Endodermal cell (in vitro differentiated cells): Measurements from ENCODE around the gene CHAF1A. TPM values are rescaled to one million over a fixed set of nuclear protein-coding genes. Genes with fewer than 3 reads are reported as not detected.
A peak's percentile ranks its signal among the peaks of the same experiment; 100 is the strongest.

Experiments
- DNase-seq: peaks from one replicate; pipeline ENCODE4 v3.0.0-alpha.2; 2017
- H3K27ac ChIP-seq: 2 replicates; pipeline ENCODE4 v1.5.1; 2013; ENCODE audit warnings: mild to moderate bottlenecking, low read depth, low read length, moderate library complexity
- H3K27me3 ChIP-seq: 2 replicates; pipeline ENCODE4 v1.6.1; 2013; ENCODE audit warnings: mild to moderate bottlenecking, low read length, moderate library complexity; ENCODE audit not compliant: insufficient read depth, control insufficient read depth, poor library complexity, severe bottlenecking
- H3K36me3 ChIP-seq: 2 replicates; pipeline ENCODE4 v1.7.0; 2013; ENCODE audit warnings: mild to moderate bottlenecking, low read length, moderate library complexity; ENCODE audit not compliant: control insufficient read depth, insufficient read depth
- H3K4me1 ChIP-seq: one replicate; pipeline ENCODE4 v1.7.0; 2013; ENCODE audit warnings: low read length; ENCODE audit not compliant: control insufficient read depth, insufficient read depth
- H3K4me3 ChIP-seq: 2 replicates; pipeline ENCODE4 v1.5.1; 2013; ENCODE audit warnings: mild to moderate bottlenecking, low read length, moderate library complexity
- H3K9ac ChIP-seq: 2 replicates; pipeline ENCODE4 v1.6.1; 2013; ENCODE audit warnings: mild to moderate bottlenecking, low read length, moderate library complexity; ENCODE audit not compliant: poor library complexity, severe bottlenecking; ENCODE audit errors: extremely low read depth
- H3K9me3 ChIP-seq: 2 replicates; pipeline ENCODE4 v1.6.1; 2013; ENCODE audit warnings: mild to moderate bottlenecking, low read length, moderate library complexity; ENCODE audit not compliant: control insufficient read depth
- H3K27ac Mint-ChIP-seq: 2 replicates; pipeline ENCODE4 v1.8.0; 2020; ENCODE audit warnings: mixed read lengths
- H3K27me3 Mint-ChIP-seq: 2 replicates; pipeline ENCODE4 v1.8.0; 2021; ENCODE audit warnings: mild to moderate bottlenecking, mixed read lengths; ENCODE audit not compliant: insufficient read depth
- H3K36me3 Mint-ChIP-seq: 2 replicates; pipeline ENCODE4 v1.8.0; 2020; ENCODE audit warnings: low read depth, mixed read lengths
- H3K4me1 Mint-ChIP-seq: 2 replicates; pipeline ENCODE4 v1.8.0; 2020; ENCODE audit warnings: mixed read lengths
- H3K4me3 Mint-ChIP-seq: 2 replicates; pipeline ENCODE4 v1.8.0; 2020; ENCODE audit warnings: mild to moderate bottlenecking, moderate library complexity, mixed read lengths
- H3K9me3 Mint-ChIP-seq: 2 replicates; pipeline ENCODE4 v1.8.0; 2020; ENCODE audit warnings: mild to moderate bottlenecking, mixed read lengths
- CTCF ChIP-seq: fragments of 200-600 bp; sonication (generic); conservative IDR thresholded peaks from 2 replicates; pipeline ENCODE4 v1.5.0; 2021; ENCODE audit warnings: antibody characterized with exemption, mild to moderate bottlenecking
- WGBS, 2 experiments: methylation state at CpG; one replicate each; pipeline versions ENCODE4 v1.1.5 to v1.1.7; 2013; ENCODE audit warnings: missing lambda C conversion rate in 2 of 2, mixed read lengths in 1 of 2; ENCODE audit not compliant: insufficient coverage in 1 of 2, insufficient read length in 1 of 2; 5-methylcytosine and 5-hydroxymethylcytosine counted together
- total RNA-seq, 2 donors: library from RNA; stranded (reverse); fragmentation: NEBNext Ultra II Directional in 1 of 2; extraction: Animal tissue kit (Norgen Biotek cat#: 25700) in 1 of 2; gene quantifications; 2 replicates in 1 of 2; 3 replicates in 1 of 2; pipeline ENCODE4 v1.2.1, GENCODE V29; 2021

CHAF1A gene
- total RNA-seq, 2 donors from 2014 or later, result 70.7 to 76.9 TPM

- 76 to 86% methylated on average over 4 to 9 of the region's 9 CpGs for WGBS, 2 experiments
- H3K4me3 ChIP-seq, result peak overlapping the region; percentile 60
- no peak overlapping the region for H3K27ac Mint-ChIP-seq
- H3K36me3 ChIP-seq, result peaks cover 68% of the 10 kb centered on the region
- H3K4me1 ChIP-seq, result peaks cover 10% of the 10 kb centered on the region
- DNase-seq, result no peak
- no peak for TF ChIP-seq CTCF
- H3K4me1 Mint-ChIP-seq, result peaks cover 21% of the 10 kb centered on the region
- no peaks in the 10 kb centered on the region for H3K27me3 Mint-ChIP-seq
- no peak overlapping the region for H3K27ac ChIP-seq
- H3K27me3 ChIP-seq, result no peaks in the 10 kb centered on the region
- H3K36me3 Mint-ChIP-seq, result peaks cover 52% of the 10 kb centered on the region
- H3K9ac ChIP-seq, result no peak overlapping the region
- H3K4me3 Mint-ChIP-seq, result no peak overlapping the region
- no peaks in the 10 kb centered on the region for H3K9me3 ChIP-seq
- H3K9me3 Mint-ChIP-seq, result peaks cover 7% of the 10 kb centered on the region
Observed at GRCh38 chr19:4416268-4416667, 13.8 kb downstream of the CHAF1A start.

- Mint-ChIP-seq H3K9me3 (no peaks in the 10 kb centered on the region), H3K4me1 (no peaks in the 10 kb centered on the region), H3K36me3 (peaks cover 50% of the 10 kb centered on the region), H3K27ac (peak overlapping the region; percentile 1), H3K27me3 (no peaks in the 10 kb centered on the region), H3K4me3 (no peak overlapping the region)
- H3K9ac ChIP-seq, result no peak overlapping the region
- WGBS, 2 experiments, result 95 to 97% methylated on average over 9 to 16 of the region's 16 CpGs
- H3K27ac ChIP-seq, result no peak overlapping the region
- no peaks in the 10 kb centered on the region for H3K9me3 ChIP-seq
- no peaks in the 10 kb centered on the region for H3K27me3 ChIP-seq
- H3K36me3 ChIP-seq, result peaks cover 59% of the 10 kb centered on the region
- H3K4me3 ChIP-seq, result no peak overlapping the region
- no peak for TF ChIP-seq CTCF
- H3K4me1 ChIP-seq, result no peaks in the 10 kb centered on the region
- no peak for DNase-seq
Observed at GRCh38 chr19:4423416-4424126, 21.1 kb downstream of the CHAF1A start.

- Mint-ChIP-seq H3K36me3 (peaks cover 60% of the 10 kb centered on the region), H3K27ac (peak overlapping the region; percentile 7), H3K4me3 (no peak overlapping the region), H3K9me3 (no peaks in the 10 kb centered on the region), H3K27me3 (no peaks in the 10 kb centered on the region), H3K4me1 (no peaks in the 10 kb centered on the region)
- no peak for TF ChIP-seq CTCF
- H3K4me1 ChIP-seq, result no peaks in the 10 kb centered on the region
- DNase-seq, result no peak
- WGBS, 2 experiments, result 98 to 100% methylated on average over 3 to 6 of the region's 6 CpGs
- no peak overlapping the region for H3K4me3 ChIP-seq
- H3K27me3 ChIP-seq, result no peaks in the 10 kb centered on the region
- no peak overlapping the region for H3K9ac ChIP-seq
- H3K27ac ChIP-seq, result no peak overlapping the region
- no peaks in the 10 kb centered on the region for H3K9me3 ChIP-seq
- peaks cover 67% of the 10 kb centered on the region for H3K36me3 ChIP-seq
Observed at GRCh38 chr19:4425537-4425936, 23.1 kb downstream of the CHAF1A start.
